ENCODE data around the gene THADA. TPM values are rescaled to one million over a fixed set of nuclear protein-coding genes. Genes with fewer than 3 reads are reported as not detected.

The THADA gene
- total RNA-seq, 1 experiment from 2014 or later, result 27.5 TPM

GRCh38 chr2:43223521-43224001, 372.3 kb downstream of the THADA start:
- H3K27ac Mint-ChIP-seq, result peak overlapping the region; percentile 85; the same call in 1 of the 2 replicates
- peak overlapping the region; percentile 87 for H3K4me3 Mint-ChIP-seq
- no peaks in the 10 kb centered on the region for H3K9me3 Mint-ChIP-seq
- no peak for DNase-seq (ENCODE audit: low spot score)
- H3K36me3 Mint-ChIP-seq, result peaks cover 15% of the 10 kb centered on the region
- H3K27me3 Mint-ChIP-seq (ENCODE audit: low read depth), result no peaks in the 10 kb centered on the region
- ChIA-PET POLR2A (interaction anchor here (1.1 kb wide), 1 partner anchor 17 kb away, joined by 3 read pairs; no protein-coding TSS in a partner anchor), CTCF (interaction anchor here (0.6 to 2.6 kb wide), 10 partner anchors 9 to 199 kb away, joined by 3 to 20 read pairs (median 5); no protein-coding TSS in a partner anchor)
- H3K4me1 Mint-ChIP-seq, result peaks cover 57% of the 10 kb centered on the region
- TF ChIP-seq ZNF671 (CRISPR knock-in tag; IDR thresholded peaks at IDR 0.05) (no peak), FOXK1 (CRISPR knock-in tag; IDR thresholded peaks at IDR 0.05) (no peak), ZNF423 (CRISPR knock-in tag; IDR thresholded peaks at IDR 0.05) (no peak), ZNF396 (CRISPR knock-in tag; IDR thresholded peaks at IDR 0.05; ENCODE audit: borderline replicate concordance) (no peak)
- TF ChIP-seq, protein P1, sequence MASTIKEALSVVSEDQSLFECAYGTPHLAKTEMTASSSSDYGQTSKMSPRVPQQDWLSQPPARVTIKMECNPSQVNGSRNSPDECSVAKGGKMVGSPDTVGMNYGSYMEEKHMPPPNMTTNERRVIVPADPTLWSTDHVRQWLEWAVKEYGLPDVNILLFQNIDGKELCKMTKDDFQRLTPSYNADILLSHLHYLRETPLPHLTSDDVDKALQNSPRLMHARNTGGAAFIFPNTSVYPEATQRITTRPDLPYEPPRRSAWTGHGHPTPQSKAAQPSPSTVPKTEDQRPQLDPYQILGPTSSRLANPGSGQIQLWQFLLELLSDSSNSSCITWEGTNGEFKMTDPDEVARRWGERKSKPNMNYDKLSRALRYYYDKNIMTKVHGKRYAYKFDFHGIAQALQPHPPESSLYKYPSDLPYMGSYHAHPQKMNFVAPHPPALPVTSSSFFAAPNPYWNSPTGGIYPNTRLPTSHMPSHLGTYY (CRISPR knock-in tag; IDR thresholded peaks at IDR 0.05), result no peak
- TF ChIP-seq, protein P2, sequence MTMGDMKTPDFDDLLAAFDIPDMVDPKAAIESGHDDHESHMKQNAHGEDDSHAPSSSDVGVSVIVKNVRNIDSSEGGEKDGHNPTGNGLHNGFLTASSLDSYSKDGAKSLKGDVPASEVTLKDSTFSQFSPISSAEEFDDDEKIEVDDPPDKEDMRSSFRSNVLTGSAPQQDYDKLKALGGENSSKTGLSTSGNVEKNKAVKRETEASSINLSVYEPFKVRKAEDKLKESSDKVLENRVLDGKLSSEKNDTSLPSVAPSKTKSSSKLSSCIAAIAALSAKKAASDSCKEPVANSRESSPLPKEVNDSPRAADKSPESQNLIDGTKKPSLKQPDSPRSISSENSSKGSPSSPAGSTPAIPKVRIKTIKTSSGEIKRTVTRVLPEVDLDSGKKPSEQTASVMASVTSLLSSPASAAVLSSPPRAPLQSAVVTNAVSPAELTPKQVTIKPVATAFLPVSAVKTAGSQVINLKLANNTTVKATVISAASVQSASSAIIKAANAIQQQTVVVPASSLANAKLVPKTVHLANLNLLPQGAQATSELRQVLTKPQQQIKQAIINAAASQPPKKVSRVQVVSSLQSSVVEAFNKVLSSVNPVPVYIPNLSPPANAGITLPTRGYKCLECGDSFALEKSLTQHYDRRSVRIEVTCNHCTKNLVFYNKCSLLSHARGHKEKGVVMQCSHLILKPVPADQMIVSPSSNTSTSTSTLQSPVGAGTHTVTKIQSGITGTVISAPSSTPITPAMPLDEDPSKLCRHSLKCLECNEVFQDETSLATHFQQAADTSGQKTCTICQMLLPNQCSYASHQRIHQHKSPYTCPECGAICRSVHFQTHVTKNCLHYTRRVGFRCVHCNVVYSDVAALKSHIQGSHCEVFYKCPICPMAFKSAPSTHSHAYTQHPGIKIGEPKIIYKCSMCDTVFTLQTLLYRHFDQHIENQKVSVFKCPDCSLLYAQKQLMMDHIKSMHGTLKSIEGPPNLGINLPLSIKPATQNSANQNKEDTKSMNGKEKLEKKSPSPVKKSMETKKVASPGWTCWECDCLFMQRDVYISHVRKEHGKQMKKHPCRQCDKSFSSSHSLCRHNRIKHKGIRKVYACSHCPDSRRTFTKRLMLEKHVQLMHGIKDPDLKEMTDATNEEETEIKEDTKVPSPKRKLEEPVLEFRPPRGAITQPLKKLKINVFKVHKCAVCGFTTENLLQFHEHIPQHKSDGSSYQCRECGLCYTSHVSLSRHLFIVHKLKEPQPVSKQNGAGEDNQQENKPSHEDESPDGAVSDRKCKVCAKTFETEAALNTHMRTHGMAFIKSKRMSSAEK (CRISPR knock-in tag; IDR thresholded peaks at IDR 0.05; ENCODE audit: borderline replicate concordance), result no peak
- no peak for ATAC-seq

DNA sequence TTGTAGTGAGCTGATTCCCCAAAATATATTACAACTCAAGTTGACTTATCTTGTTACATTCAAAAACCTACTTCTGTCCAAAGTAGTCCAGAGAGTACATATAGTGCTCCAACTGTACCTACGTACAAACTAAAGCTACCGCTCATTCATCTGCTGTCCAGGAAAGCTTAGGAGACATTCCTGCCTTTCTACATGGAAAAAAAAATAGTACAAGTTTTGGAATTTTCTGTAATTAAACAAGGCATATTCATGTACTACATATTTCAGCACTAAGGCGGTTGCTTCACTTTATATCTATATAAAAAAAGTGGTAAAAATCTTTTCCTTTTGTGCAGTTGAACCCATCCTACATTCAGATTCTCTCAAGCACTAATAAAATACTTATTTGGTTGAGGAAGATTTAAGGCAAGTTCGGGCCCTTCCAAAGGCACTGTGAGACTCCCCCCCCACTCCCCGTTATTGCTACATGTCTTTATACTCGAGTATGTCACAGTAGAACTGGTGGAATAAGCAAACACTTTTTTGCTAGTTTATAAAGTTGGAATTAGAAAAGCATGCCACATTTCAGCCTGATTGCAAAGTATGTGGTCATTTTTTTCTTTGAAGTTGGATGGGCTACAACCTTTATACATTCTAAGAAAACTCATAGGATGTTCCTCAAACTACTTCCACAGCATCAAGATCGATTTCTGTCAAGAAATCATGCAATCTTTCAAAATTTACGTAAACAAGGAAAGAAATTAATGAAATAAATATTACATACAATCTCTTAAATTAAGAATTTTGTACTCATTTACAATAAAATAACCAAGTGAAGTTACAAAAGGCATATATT, 373.1 kb downstream of the THADA start:
- H3K27me3 Mint-ChIP-seq (ENCODE audit: low read depth), result no peaks in the 10 kb centered on the region
- DNase-seq (ENCODE audit: low spot score) (no peak), ATAC-seq (no peak)
- H3K27ac Mint-ChIP-seq, result peak overlapping the region; percentile 99
- H3K9me3 Mint-ChIP-seq, result no peaks in the 10 kb centered on the region
- POLR2A ChIA-PET, result interaction anchor here (0.6 to 1.3 kb wide), 3 partner anchors 43 to 136 kb away, joined by 4 to 10 read pairs (median 5); no protein-coding TSS in a partner anchor
- H3K4me3 Mint-ChIP-seq, result peak overlapping the region; percentile 74
- H3K4me1 Mint-ChIP-seq, result peaks cover 53% of the 10 kb centered on the region
- CTCF ChIA-PET, result interaction anchor here (0.5 to 3.3 kb wide), 19 partner anchors 9 to 394 kb away, joined by 3 to 16 read pairs (median 5); no protein-coding TSS in a partner anchor
- no peak for TF ChIP-seq ATF3 (CRISPR knock-in tag; conservative IDR thresholded peaks at IDR 0.05)
- no peak for TF ChIP-seq TCF7 (CRISPR knock-in tag; IDR thresholded peaks at IDR 0.05; ENCODE audit: low read depth)
- no peak for TF ChIP-seq TEAD4 (CRISPR knock-in tag; IDR thresholded peaks at IDR 0.05)
- TF ChIP-seq, protein P3, sequence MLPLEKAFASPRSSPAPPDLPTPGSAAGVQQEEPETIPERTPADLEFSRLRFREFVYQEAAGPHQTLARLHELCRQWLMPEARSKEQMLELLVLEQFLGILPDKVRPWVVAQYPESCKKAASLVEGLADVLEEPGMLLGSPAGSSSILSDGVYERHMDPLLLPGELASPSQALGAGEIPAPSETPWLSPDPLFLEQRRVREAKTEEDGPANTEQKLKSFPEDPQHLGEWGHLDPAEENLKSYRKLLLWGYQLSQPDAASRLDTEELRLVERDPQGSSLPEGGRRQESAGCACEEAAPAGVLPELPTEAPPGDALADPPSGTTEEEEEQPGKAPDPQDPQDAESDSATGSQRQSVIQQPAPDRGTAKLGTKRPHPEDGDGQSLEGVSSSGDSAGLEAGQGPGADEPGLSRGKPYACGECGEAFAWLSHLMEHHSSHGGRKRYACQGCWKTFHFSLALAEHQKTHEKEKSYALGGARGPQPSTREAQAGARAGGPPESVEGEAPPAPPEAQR (CRISPR knock-in tag; IDR thresholded peaks at IDR 0.05), result no peak
- TF ChIP-seq, protein P2 (CRISPR knock-in tag; IDR thresholded peaks at IDR 0.05; ENCODE audit: borderline replicate concordance), result no peak
- H3K36me3 Mint-ChIP-seq, result peaks cover 15% of the 10 kb centered on the region
